Activated CD4-positive, alpha-beta T cell treated with anti-CD3 and anti-CD28 coated beads for 4 hours (primary cell): ENCODE results near the gene KCTD5.
"Not testable (repeated sequence)": the region's sequence is repeated elsewhere in the genome, so short reads cannot be mapped to it uniquely, and the experiment has no call there.

Experiments
- DNase-seq, 2 donors: peaks; one replicate each; pipeline ENCODE4 v3.0.0-alpha.2; 2020

Gene KCTD5

GRCh38 chr16:2673066-2673999 is 9.0 kb upstream of the KCTD5 start:
- DNase-seq = peak; percentile 90 to 95

- no peak for DNase-seq
Measured at GRCh38 chr16:2675021-2675420, 7.3 kb upstream of the KCTD5 start.

DNA sequence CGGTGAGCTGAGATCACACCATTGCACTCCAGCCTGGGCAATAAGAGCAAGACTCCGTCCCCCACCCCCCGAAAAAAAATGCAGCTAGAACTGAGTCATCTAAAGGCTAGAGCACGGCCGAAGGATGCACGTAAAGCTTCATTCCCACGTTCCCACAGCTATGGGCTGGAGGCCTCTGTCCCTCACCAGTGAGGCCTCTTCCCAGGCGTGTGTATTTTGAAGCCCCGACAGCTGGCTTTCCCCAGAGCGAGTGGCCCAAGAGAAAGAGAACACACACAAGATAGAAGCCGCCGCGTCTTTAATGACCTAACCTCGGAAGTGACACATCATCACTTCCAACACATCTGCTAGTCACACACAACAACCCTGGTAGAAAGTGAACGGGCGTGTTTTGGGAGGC is 6.6 kb upstream of the KCTD5 start:
- DNase-seq = no peak

- DNase-seq = not testable (repeated sequence)
Measured at GRCh38 chr16:2676937-2677336, 5.4 kb upstream of the KCTD5 start.

DNA sequence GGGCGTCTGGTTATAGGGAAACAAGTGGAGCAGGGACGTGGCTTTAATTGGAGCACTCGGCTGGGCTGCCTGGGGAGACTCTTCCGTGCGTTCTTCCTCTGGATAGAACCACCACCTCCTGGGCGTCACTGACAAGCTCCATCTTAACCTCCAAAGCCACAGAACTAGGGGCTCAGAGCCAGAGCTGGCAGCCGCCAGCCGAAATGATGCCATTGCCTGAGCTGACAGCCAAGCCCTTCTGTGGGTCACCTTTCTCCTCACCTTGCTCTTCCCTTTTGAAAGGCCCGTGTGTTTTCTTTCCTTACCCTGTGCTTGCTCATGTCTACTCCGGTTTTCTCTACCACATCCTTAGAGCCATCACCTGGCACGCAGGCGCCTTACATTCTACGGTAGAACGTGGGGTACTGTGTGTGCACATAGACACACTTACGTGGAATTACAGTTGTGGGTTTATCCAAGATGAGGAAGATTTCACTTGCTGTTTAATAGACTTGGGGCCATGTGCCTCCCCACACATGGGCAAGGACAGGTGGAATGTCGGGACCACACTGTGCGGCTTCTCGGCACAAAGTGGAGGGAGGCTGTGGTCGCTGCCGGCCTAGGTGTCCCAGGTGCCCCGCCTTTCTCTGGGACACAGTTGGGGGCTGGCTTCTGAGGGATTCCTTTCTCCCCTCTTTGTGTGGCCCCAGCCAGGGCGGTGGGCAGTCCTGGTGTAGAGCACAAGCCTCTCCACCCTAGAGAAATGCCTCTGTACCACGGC is 3.9 kb upstream of the KCTD5 start:
- not testable (repeated sequence) for DNase-seq

DNA sequence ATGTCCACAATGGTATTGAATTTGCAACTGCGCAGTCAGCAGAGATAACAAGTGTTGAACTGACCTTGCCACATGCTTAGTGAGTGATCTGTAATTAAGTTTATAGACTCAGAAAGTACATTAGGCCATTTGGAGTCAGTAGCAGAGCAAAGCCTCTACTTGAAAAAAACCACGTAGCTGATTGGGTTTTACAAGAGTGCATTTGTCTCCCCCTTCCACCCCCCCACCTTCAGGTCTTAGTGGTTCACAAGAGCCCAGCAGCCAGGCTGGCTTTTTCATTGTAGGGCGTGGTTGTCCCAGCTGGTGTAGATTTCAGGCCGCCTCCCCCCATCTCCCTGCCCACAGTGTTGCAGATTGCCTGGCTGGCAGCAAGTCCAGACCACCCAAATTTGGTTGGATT is 2.4 kb upstream of the KCTD5 start:
- not testable (repeated sequence) for DNase-seq

- not testable (repeated sequence) for DNase-seq
Measured at GRCh38 chr16:2680360-2680759, 2.0 kb upstream of the KCTD5 start.

DNA sequence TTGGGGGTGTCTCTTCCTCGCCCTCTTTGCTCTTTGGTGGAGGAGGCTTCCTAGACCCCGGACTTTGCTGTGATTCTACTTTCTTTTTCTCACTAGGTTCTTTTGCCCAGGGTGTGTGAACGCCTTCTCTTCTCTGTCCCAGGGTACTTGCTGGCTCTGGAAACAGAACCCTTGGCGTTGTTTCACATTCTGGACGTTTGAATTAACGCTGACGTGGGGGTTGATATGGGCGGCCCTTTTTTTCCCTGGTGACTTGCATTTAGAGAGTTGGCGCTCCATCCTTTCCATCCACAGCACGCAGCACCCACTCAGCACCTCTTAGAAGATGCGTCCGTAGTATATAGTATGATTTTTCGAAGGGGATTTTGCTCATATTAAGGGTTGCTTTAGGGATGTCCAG is 718 bp downstream of the KCTD5 start:
- DNase-seq = not testable (repeated sequence)

GRCh38 chr16:2686075-2686474 is 3.8 kb downstream of the KCTD5 start:
- DNase-seq = not testable (repeated sequence)

DNA sequence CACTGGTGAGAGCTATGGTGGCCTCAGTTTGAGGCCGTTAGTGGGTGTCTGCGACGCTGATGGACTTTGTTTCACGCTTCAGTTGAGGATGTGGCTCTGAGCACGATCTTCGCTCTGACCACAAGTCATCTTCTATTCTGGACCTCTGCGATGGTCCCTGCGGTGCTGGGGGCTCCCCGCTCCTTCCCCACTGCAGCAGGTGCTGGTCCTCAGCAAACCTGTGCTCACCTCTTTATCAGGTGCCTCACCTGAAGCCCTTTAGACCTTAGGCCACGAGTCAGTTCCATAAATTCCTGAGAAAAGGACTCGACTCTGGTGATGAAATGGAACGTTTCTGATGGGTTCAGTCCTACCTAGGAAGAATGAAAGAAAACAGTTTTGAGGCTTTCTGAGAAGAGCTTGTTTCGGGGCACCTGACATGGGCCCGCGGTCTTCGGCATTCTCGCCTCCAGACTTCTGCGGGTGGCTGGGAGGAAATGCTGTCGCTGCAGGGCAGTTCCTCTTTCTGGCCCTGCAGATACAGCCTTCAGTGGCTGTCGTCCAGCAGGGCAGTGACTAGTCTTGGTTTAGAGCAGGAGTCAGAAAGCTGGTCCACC is 4.7 kb downstream of the KCTD5 start:
- peak in 1 of 2 donors; percentile 12 for DNase-seq

DNA sequence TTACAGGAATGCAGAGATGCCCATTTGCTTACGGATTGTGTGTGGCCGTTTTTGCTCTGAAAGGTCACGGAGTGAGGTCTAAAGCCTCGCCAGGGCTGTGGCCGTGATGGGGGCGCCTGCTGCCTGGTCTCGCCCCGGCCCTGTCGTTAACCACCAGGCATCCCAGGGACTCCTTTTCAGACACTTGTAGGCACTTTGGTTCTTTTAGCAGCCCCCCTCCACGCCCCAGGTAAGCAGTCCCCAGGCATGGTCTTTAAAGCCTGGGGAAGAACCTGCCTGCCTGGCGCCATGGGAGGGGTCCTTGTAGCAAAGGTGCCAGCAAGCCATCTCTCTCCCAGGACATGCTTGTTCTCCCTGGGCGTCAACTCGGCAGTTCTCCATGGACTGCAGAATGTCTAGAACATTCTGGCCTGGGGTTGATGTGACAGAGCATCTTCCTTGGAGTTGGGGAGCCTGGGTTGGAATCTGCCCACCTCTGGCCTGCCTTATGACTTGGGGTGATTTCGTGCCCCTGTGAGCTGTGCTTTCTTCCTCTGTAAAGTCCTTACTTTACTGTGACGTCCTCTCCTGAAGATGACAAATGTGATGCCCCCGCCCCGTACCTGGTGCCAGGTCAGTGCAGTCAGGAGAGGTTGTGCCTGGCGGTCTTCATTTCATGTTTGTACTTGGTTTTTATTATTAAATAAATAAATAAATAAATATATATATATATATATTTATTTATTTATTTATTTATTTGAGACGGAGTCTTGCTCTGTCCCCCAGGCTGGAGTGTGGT is 5.4 kb downstream of the KCTD5 start:
- no peak for DNase-seq

- DNase-seq = not testable (repeated sequence)
Measured at GRCh38 chr16:2689422-2689821, 7.1 kb downstream of the KCTD5 start.

- no peak for DNase-seq
Measured at GRCh38 chr16:2689968-2690801, 7.9 kb downstream of the KCTD5 start.

GRCh38 chr16:2690852-2691251 is 8.5 kb downstream of the KCTD5 start:
- DNase-seq = no peak

GRCh38 chr16:2691491-2692248 is 9.3 kb downstream of the KCTD5 start:
- DNase-seq = no peak

- DNase-seq = no peak
Measured at GRCh38 chr16:2692251-2692947, 10.1 kb downstream of the KCTD5 start.

- no peak for DNase-seq
Measured at GRCh38 chr16:2692948-2693651, 10.8 kb downstream of the KCTD5 start.

DNA sequence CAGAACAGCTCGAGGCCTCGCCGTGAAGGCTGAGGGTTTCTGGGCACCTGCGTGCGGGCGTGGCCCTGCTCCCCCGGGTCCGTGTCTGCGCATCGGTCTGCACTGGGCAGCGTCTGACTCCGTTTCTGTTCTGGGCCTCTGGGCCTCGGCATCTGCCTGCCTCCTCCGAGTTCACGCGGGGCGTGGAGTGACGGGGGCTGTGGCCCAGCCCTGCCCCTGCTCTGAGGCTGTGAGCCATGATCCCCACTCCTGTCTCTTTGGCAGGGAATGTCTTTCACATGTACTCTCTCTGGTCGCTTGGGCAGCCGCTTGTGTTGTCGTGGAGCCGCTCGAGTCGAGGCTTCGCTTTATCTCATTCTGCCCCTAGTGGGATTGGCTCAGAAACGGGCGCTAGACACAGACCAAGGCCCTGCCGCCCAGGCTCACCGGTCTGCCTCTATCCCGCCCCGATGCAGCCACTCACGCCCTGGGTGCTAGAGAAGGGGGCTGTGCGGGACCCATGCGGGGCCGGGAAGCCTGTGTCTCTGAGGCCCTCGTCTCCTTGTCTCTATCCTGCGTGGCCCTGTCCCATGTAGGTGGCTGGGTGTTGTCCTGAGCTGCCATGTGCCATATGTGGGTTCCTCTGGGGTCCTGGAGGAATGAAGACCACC is 14.4 kb downstream of the KCTD5 start:
- DNase-seq = not testable (repeated sequence)

DNA sequence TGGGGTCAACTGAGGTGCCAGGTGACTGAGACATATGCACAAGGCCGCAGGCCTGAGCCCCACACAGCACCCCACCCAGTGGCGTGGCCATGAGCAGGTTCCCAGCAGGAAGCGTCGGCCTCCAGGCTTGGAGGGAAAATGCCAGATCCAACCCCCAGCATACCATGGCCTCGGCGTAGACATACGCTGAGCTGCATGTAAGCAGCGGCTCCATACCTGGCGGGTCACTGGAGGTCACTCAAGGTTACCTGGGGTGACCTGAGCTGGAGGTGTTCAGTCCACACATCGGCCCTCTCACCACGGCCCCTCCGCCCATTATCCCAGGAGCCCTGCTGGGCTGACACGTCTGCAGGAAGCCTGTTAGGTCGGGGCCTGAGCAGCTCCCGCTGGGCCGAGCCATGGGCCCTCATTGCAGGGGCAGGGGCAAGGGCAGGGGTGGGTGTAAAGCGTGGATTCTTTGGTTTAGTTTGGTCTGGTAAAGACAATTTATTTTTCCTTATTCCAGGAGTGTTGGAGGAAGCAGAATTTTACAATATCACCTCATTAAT is 15.2 kb downstream of the KCTD5 start:
- no peak for DNase-seq
